ENCODE measurements around the gene PICK1.

GRCh38 chr22:38110863-38111852 is 54.0 kb downstream of the PICK1 start:
- no peak for TF ChIP-seq ZNF280C (tag by site-specific recombination; IDR thresholded peaks at IDR 0.05)
- TF ChIP-seq, protein P1, sequence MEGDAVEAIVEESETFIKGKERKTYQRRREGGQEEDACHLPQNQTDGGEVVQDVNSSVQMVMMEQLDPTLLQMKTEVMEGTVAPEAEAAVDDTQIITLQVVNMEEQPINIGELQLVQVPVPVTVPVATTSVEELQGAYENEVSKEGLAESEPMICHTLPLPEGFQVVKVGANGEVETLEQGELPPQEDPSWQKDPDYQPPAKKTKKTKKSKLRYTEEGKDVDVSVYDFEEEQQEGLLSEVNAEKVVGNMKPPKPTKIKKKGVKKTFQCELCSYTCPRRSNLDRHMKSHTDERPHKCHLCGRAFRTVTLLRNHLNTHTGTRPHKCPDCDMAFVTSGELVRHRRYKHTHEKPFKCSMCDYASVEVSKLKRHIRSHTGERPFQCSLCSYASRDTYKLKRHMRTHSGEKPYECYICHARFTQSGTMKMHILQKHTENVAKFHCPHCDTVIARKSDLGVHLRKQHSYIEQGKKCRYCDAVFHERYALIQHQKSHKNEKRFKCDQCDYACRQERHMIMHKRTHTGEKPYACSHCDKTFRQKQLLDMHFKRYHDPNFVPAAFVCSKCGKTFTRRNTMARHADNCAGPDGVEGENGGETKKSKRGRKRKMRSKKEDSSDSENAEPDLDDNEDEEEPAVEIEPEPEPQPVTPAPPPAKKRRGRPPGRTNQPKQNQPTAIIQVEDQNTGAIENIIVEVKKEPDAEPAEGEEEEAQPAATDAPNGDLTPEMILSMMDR (tag by site-specific recombination; IDR thresholded peaks at IDR 0.05): no peak
